GM12892 (cell line): Measurements from ENCODE around the gene SPC24.
A peak's percentile ranks its signal among the peaks of the same experiment; 100 is the strongest.
"Not testable (repeated sequence)": the region's sequence is repeated elsewhere in the genome, so short reads cannot be mapped to it uniquely, and the experiment has no call there.

Experiments used
- DNase-seq: peaks from one replicate; pipeline ENCODE4 v3.0.0; 2011; ENCODE audit not compliant: insufficient read length
- FAIRE-seq: peaks from 2 replicates; lab custom pipeline; 2011; peaks lifted over from hg19 to GRCh38; lab: Jason Lieb, UNC
- POLR2A ChIP-seq: IDR thresholded peaks from 2 replicates; pipeline ENCODE4 v1.6.1; 2011; ENCODE audit warnings: low read depth, low read length, control low read depth
- POLR2AphosphoS5 ChIP-seq: IDR thresholded peaks from 2 replicates; pipeline ENCODE4 v1.6.1; 2011; ENCODE audit warnings: low read depth, low read length, control low read depth
- TAF1 ChIP-seq: IDR thresholded peaks from 2 replicates; pipeline ENCODE4 v1.6.1; 2011; ENCODE audit warnings: low read depth, mild to moderate bottlenecking, control low read depth, low read length, borderline replicate concordance

The SPC24 gene

GRCh38 chr19:11152318-11153062 lies 3.1 kb downstream of the SPC24 start:
- FAIRE-seq (no peak), DNase-seq (no peak)
- TF ChIP-seq TAF1: no peak
- no peak for TF ChIP-seq POLR2A
- no peak for TF ChIP-seq POLR2AphosphoS5

DNA sequence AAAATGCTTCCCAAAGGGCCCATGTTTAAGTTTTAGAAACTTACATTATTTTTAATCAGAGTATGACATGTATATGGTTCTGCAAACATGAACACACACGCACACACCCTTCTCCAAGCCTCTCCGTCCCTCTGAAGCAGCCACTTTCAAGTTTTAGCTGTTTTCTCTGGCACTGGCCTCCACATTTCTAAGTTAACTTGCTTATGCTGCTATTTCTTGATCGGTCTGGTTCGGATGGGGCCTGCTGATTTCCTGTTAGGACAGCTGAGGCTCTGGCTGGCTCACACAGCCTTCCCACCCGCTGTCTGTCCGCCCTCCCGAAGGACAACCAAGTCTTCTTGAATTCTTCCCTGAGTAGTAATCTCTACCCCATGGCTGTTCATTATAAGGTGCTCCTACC lies 4.4 kb downstream of the SPC24 start:
- no peak for FAIRE-seq
- DNase-seq: no peak
- TF ChIP-seq POLR2A (no peak), POLR2AphosphoS5 (no peak), TAF1 (no peak)

- TF ChIP-seq POLR2AphosphoS5 (no peak), TAF1 (no peak), POLR2A (no peak)
- FAIRE-seq: no peak
- no peak for DNase-seq
These were observed 7.6 kb downstream of the SPC24 start for GRCh38 chr19:11148001-11148400.

DNA sequence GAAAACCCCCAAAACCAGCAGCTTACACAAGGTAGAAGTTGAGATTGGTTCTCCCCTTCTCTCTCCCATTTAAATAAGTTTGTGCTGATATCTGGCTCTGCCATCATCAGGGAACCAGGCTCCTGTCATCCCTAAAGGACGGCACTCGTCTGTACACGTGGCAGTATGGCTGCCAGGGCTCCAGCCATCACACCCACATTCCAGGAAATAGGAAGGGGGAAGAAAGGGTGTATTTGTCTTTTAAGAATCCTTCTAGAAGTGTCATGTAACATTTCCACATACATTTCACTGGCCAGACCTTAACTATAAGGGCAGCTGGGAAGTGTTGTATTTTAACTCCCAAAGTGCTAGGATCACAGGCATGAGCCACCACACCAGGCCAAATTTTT lies 10.1 kb downstream of the SPC24 start:
- FAIRE-seq: no peak
- no peak for DNase-seq
- no peak for TF ChIP-seq POLR2AphosphoS5
- no peak for TF ChIP-seq TAF1
- no peak for TF ChIP-seq POLR2A

DNA sequence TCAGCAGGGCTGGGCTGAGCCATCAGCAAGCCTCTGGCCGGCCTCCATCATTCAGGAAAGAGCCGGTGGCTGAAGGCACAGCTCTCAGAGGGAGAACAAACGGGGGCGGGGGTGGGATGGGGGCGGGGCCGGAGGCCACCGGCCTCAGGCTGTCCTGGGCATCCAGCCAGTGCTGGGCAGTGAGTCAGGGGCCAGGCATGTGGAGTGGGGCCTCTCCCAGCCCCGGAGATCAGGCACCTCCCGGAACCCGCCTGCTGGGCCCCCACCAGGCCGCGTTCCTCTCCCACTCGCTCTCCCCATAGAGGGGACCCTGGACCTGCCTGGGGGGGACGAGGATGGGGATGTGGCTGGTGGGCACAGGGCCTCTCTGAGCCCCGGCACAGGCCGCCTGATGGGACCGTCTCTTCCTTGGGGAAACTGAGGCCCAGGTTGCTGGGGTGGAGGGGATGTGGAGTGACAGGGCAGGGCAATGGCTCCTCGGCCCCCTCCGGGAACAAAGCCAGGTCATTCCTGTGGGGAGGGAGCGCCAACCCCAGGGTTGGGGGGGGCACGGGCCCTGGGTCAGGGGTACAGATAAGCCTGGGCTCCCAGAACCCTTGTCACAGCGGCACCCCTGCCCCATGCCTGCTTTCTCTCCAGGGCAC lies 12.9 kb downstream of the SPC24 start:
- no peak for FAIRE-seq
- no peak for DNase-seq
- TF ChIP-seq POLR2AphosphoS5 (no peak), POLR2A (no peak), TAF1 (no peak)

DNA sequence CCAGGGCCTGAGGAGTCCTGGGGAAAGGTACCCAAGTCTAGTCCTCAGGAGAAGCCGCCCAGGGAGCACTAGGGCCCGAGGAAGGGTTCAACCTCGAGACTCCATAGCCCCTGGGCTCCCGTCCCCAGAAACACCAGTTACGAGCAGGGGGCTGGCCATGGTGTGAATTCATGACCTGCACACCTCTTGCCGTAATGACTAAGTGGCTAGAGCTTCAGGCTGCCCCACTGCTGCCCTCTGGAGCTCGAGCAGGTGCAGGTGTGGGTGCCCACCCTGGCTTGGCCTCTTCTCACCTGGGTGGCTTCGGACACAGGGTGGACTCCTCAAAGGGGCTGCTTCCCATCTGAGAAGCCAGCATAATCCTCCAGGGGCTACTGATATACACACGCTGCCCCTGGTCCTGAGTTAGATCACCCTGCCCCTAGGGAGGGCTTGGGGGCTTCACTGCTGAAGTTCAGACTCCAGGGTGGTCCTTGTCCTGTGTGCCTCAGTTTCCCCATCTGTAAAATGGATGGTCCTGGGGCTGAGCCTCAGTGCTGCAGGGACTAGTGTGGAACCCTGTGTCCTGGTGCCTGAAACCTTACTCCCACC lies 13.6 kb downstream of the SPC24 start:
- FAIRE-seq (no peak), DNase-seq (no peak)
- TF ChIP-seq POLR2AphosphoS5 (no peak), TAF1 (no peak), POLR2A (no peak)

DNA sequence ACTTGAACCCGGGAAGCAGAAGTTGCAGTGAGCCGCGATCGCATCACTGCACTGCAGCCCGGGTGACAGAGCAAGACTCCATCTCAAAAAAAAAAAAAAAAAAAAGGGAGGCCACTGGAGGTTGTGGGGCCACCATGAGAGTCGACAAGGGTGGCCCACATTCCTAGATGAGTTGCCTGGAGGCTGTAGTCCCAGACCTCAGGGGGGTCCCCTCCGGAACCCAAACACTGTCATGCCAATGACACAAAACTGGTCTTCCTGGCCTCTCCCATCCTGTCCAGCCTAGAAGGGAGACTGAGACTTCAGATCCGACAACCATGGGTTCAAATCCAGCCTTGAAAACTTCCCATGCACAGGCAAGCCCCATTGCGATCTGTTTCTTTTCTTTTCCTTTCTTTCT lies 14.7 kb downstream of the SPC24 start:
- TF ChIP-seq POLR2AphosphoS5: no peak
- no peak for TF ChIP-seq POLR2A
- TF ChIP-seq TAF1: no peak
- DNase-seq (no peak), FAIRE-seq (no peak)

GRCh38 chr19:11140023-11140538 lies 15.5 kb downstream of the SPC24 start:
- not testable (repeated sequence) for DNase-seq, FAIRE-seq

GRCh38 chr19:11138601-11139300 lies 16.8 kb downstream of the SPC24 start:
- DNase-seq: no peak
- TF ChIP-seq TAF1 (no peak), POLR2AphosphoS5 (no peak), POLR2A (no peak)

GRCh38 chr19:11137542-11138384 lies 17.8 kb downstream of the SPC24 start:
- TF ChIP-seq POLR2A (no peak), TAF1 (no peak), POLR2AphosphoS5 (no peak)
- DNase-seq (peak; percentile 61), FAIRE-seq (no peak)

More at GRCh38 chr19:11138601-11139300, 16.8 kb downstream of the SPC24 start:
- FAIRE-seq: no peak
